Measurements from ENCODE around the gene PUM1. TPM values are rescaled to one million over a fixed set of nuclear protein-coding genes. Genes with fewer than 3 reads are reported as not detected.
A peak's percentile ranks its signal among the peaks of the same experiment; 100 is the strongest.

PUM1 gene
- total and polyA plus RNA-seq, 2 of the 4 experiments (the other 2 are of a cell fraction), result 75.4 to 137 TPM

- no peak for TF ChIP-seq RAD21 (IDR thresholded peaks at IDR 0.05; ENCODE audit: low read length)
- TF ChIP-seq MAFK (IDR thresholded peaks at IDR 0.05; ENCODE audit: low read depth, low read length), result no peak
These were observed 159.4 kb downstream of the PUM1 start (continued) for GRCh38 chr1:30905916-30906620.

- Histone ChIP-seq H2AK5ac (ENCODE audit: low read depth, low read length) (peak overlapping the region; percentile 42), H2AK9ac (replicated peaks; ENCODE audit: low read depth, low read length, poor library complexity) (peak overlapping the region; percentile 35), H3K4me3 (ENCODE audit: insufficient read depth, low read depth, low read length) (no peak overlapping the region), H2AFZ (replicated peaks; ENCODE audit: low read length, poor library complexity) (no peak overlapping the region), H3K4me1 (ENCODE audit: control insufficient read depth, insufficient read depth, low read length) (peaks cover 45% of the 10 kb centered on the region), H2BK5ac (ENCODE audit: low read depth, low read length, poor library complexity, severe bottlenecking) (no peak overlapping the region), H3K9me1 (ENCODE audit: insufficient read depth, low read length) (peaks cover 31% of the 10 kb centered on the region; the same call in 1 of the 2 replicates), H3K36me3 (ENCODE audit: control insufficient read depth, insufficient read depth, low read length) (no peaks in the 10 kb centered on the region), H3K27me3 (ENCODE audit: control insufficient read depth, insufficient read depth, low read length) (no peaks in the 10 kb centered on the region), H3K79me1 (ENCODE audit: low read depth in 1 of 2, low read length in 2 of 2) (peaks cover 54 to 77% of the 10 kb centered on the region in 2 experiments), H3K9ac (ENCODE audit: low read depth, low read length) (no peak overlapping the region), H4K20me1 (ENCODE audit: insufficient read depth, low read length) (peaks cover 65% of the 10 kb centered on the region), H2BK15ac (ENCODE audit: low read depth, low read length) (no peak overlapping the region), H3K18ac (ENCODE audit: low read depth, low read length) (no peak overlapping the region), H3K27ac (ENCODE audit: insufficient read depth, low read length) (no peak overlapping the region), H3K23ac (ENCODE audit: low read depth, low read length) (0 out of 2 replicates have a peak overlapping the region, but pooled peaks have one; percentile 45), H3K56ac (ENCODE audit: extremely low read depth, insufficient read depth, low read length) (no peak overlapping the region), H3K4me2 (ENCODE audit: low read depth, low read length) (no peak overlapping the region; the same call in 1 of the 2 replicates), H2BK20ac (ENCODE audit: low read depth, low read length) (peak overlapping the region; percentile 49; the same call in 1 of the 2 replicates), H4K91ac (ENCODE audit: insufficient read depth, low read depth, low read length) (no peak overlapping the region), H2BK120ac (ENCODE audit: low read depth, low read length) (no peak overlapping the region), H3K14ac (replicated peaks; ENCODE audit: low read depth, low read length) (peak overlapping the region; percentile 42; the same call in 1 of the 2 replicates), H3K9me3 (ENCODE audit: control insufficient read depth, insufficient read depth, low read length) (no peaks in the 10 kb centered on the region), H4K5ac (ENCODE audit: low read depth, low read length) (no peak overlapping the region), H3K4ac (ENCODE audit: low read depth, low read length) (peak overlapping the region; percentile 23; the same call in 1 of the 2 replicates), H4K8ac (ENCODE audit: low read depth in 2 of 2, low read length in 2 of 2) (no peak overlapping the region)
- dilution Hi-C loops (cut with HindIII; ENCODE audit: low sequenced_read_pairs, unreplicated experiment), result loop anchor here (25.0 kb wide), 1 partner anchor 93 kb away; no protein-coding TSS in a partner anchor
- in situ Hi-C loops (cut with MboI; ENCODE audit: low sequenced_read_pairs), result no loop called here
- ChIA-PET POLR2A (ENCODE audit: unreplicated experiment) (no interaction called here), CTCF (interaction anchor here (2.3 kb wide), 1 partner anchor 104 kb away, joined by 14 read pairs; no protein-coding TSS in a partner anchor)
- TF ChIP-seq MAFK (IDR thresholded peaks at IDR 0.05; ENCODE audit: low read depth, low read length), result no peak
- no peak for TF ChIP-seq BHLHE40 (IDR thresholded peaks at IDR 0.05; ENCODE audit: low read depth, low read length)
- TF ChIP-seq CHD1 (IDR thresholded peaks at IDR 0.05; ENCODE audit: low read depth, low read length), result no peak
- ATAC-seq (ENCODE audit: low read depth), result no peak
- no CpG with 5 or more reads among the region's 1 CpG for WGBS, 2 experiments (ENCODE audit: extremely low coverage in 2 of 2, insufficient read length in 1 of 2)
- DNase-seq, result no peak
- no TSS peak for BruUV-seq (replicated peaks)
- intact Hi-C loops (cut with micrococcal nuclease), result no loop called here
These were observed 160.1 kb downstream of the PUM1 start for GRCh38 chr1:30905403-30905802.

All from IMR-90 (cell line).